Measurements from ENCODE around the gene ITGAD.

The ITGAD gene

GRCh38 chr16:31429796-31430195, 36.7 kb downstream of the ITGAD start:
- H3K4me3 ChIP-seq (ENCODE audit: low read depth, low read length), result no peak overlapping the region
- H3K27ac ChIP-seq (ENCODE audit: extremely low read depth, low read depth, low read length), result no peak overlapping the region
- CTCF ChIA-PET, result interaction anchor here (1.1 kb wide), 1 partner anchor 13 kb away, joined by 6 read pairs; the partner anchor contains the start of gene ZNF843
- POLR2A ChIA-PET, result no interaction called here
- no peaks in the 10 kb centered on the region for H3K36me3 ChIP-seq (ENCODE audit: control insufficient read depth in 2 of 2, insufficient read depth in 1 of 2, low read length in 2 of 2)
- no peak for TF ChIP-seq ZNF514 (tag by site-specific recombination; IDR thresholded peaks at IDR 0.05)
- no peak for TF ChIP-seq ZNF529 (tag by site-specific recombination; IDR thresholded peaks at IDR 0.05; ENCODE audit: insufficient replicate concordance)
- TF ChIP-seq, protein P1, sequence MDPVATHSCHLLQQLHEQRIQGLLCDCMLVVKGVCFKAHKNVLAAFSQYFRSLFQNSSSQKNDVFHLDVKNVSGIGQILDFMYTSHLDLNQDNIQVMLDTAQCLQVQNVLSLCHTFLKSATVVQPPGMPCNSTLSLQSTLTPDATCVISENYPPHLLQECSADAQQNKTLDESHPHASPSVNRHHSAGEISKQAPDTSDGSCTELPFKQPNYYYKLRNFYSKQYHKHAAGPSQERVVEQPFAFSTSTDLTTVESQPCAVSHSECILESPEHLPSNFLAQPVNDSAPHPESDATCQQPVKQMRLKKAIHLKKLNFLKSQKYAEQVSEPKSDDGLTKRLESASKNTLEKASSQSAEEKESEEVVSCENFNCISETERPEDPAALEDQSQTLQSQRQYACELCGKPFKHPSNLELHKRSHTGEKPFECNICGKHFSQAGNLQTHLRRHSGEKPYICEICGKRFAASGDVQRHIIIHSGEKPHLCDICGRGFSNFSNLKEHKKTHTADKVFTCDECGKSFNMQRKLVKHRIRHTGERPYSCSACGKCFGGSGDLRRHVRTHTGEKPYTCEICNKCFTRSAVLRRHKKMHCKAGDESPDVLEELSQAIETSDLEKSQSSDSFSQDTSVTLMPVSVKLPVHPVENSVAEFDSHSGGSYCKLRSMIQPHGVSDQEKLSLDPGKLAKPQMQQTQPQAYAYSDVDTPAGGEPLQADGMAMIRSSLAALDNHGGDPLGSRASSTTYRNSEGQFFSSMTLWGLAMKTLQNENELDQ (tag by site-specific recombination; IDR thresholded peaks at IDR 0.05; ENCODE audit: low read depth), result no peak
- no peak for TF ChIP-seq TCF7L2 (IDR thresholded peaks at IDR 0.05; ENCODE audit: borderline replicate concordance, low read depth, low read length)
- TF ChIP-seq HOXA7 (CRISPR knock-in tag; IDR thresholded peaks at IDR 0.05; ENCODE audit: borderline replicate concordance), result no peak
- no peak for TF ChIP-seq SCRT2 (tag by site-specific recombination; IDR thresholded peaks at IDR 0.05)
- no peak for TF ChIP-seq ZNF239 (tag by site-specific recombination; IDR thresholded peaks at IDR 0.05)
- no peak for TF ChIP-seq ZNF426 (tag by site-specific recombination; IDR thresholded peaks at IDR 0.05)
- TF ChIP-seq, protein P2, sequence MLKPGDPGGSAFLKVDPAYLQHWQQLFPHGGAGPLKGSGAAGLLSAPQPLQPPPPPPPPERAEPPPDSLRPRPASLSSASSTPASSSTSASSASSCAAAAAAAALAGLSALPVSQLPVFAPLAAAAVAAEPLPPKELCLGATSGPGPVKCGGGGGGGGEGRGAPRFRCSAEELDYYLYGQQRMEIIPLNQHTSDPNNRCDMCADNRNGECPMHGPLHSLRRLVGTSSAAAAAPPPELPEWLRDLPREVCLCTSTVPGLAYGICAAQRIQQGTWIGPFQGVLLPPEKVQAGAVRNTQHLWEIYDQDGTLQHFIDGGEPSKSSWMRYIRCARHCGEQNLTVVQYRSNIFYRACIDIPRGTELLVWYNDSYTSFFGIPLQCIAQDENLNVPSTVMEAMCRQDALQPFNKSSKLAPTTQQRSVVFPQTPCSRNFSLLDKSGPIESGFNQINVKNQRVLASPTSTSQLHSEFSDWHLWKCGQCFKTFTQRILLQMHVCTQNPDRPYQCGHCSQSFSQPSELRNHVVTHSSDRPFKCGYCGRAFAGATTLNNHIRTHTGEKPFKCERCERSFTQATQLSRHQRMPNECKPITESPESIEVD (tag by site-specific recombination; IDR thresholded peaks at IDR 0.05), result no peak
- no peak for TF ChIP-seq ZNF341 (tag by site-specific recombination; IDR thresholded peaks at IDR 0.05; ENCODE audit: low read depth)
- TF ChIP-seq ZNF23 (tag by site-specific recombination; IDR thresholded peaks at IDR 0.05; ENCODE audit: borderline replicate concordance), result no peak
- TF ChIP-seq GLIS1 (tag by site-specific recombination; IDR thresholded peaks at IDR 0.05), result no peak
- no peak for TF ChIP-seq ZNF580 (tag by site-specific recombination; IDR thresholded peaks at IDR 0.05)
- TF ChIP-seq, protein P3, sequence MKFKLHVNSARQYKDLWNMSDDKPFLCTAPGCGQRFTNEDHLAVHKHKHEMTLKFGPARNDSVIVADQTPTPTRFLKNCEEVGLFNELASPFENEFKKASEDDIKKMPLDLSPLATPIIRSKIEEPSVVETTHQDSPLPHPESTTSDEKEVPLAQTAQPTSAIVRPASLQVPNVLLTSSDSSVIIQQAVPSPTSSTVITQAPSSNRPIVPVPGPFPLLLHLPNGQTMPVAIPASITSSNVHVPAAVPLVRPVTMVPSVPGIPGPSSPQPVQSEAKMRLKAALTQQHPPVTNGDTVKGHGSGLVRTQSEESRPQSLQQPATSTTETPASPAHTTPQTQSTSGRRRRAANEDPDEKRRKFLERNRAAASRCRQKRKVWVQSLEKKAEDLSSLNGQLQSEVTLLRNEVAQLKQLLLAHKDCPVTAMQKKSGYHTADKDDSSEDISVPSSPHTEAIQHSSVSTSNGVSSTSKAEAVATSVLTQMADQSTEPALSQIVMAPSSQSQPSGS (tag by site-specific recombination; IDR thresholded peaks at IDR 0.05; ENCODE audit: low read depth), result no peak
- TF ChIP-seq, protein P4, sequence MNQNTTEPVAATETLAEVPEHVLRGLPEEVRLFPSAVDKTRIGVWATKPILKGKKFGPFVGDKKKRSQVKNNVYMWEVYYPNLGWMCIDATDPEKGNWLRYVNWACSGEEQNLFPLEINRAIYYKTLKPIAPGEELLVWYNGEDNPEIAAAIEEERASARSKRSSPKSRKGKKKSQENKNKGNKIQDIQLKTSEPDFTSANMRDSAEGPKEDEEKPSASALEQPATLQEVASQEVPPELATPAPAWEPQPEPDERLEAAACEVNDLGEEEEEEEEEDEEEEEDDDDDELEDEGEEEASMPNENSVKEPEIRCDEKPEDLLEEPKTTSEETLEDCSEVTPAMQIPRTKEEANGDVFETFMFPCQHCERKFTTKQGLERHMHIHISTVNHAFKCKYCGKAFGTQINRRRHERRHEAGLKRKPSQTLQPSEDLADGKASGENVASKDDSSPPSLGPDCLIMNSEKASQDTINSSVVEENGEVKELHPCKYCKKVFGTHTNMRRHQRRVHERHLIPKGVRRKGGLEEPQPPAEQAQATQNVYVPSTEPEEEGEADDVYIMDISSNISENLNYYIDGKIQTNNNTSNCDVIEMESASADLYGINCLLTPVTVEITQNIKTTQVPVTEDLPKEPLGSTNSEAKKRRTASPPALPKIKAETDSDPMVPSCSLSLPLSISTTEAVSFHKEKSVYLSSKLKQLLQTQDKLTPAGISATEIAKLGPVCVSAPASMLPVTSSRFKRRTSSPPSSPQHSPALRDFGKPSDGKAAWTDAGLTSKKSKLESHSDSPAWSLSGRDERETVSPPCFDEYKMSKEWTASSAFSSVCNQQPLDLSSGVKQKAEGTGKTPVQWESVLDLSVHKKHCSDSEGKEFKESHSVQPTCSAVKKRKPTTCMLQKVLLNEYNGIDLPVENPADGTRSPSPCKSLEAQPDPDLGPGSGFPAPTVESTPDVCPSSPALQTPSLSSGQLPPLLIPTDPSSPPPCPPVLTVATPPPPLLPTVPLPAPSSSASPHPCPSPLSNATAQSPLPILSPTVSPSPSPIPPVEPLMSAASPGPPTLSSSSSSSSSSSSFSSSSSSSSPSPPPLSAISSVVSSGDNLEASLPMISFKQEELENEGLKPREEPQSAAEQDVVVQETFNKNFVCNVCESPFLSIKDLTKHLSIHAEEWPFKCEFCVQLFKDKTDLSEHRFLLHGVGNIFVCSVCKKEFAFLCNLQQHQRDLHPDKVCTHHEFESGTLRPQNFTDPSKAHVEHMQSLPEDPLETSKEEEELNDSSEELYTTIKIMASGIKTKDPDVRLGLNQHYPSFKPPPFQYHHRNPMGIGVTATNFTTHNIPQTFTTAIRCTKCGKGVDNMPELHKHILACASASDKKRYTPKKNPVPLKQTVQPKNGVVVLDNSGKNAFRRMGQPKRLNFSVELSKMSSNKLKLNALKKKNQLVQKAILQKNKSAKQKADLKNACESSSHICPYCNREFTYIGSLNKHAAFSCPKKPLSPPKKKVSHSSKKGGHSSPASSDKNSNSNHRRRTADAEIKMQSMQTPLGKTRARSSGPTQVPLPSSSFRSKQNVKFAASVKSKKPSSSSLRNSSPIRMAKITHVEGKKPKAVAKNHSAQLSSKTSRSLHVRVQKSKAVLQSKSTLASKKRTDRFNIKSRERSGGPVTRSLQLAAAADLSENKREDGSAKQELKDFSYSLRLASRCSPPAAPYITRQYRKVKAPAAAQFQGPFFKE (tag by site-specific recombination; IDR thresholded peaks at IDR 0.05; ENCODE audit: borderline replicate concordance), result no peak
- no peak for TF ChIP-seq SALL2 (tag by site-specific recombination; IDR thresholded peaks at IDR 0.05; ENCODE audit: borderline replicate concordance)
- TF ChIP-seq ZSCAN4 (tag by site-specific recombination; IDR thresholded peaks at IDR 0.05), result no peak
- TF ChIP-seq ZNF549 (tag by site-specific recombination; IDR thresholded peaks at IDR 0.05), result no peak
- no peak for TF ChIP-seq IKZF3 (tag by site-specific recombination; IDR thresholded peaks at IDR 0.05)
- no peaks in the 10 kb centered on the region for H3K9me3 ChIP-seq (ENCODE audit: control insufficient read depth, insufficient read depth, low read depth, low read length)
- no peaks in the 10 kb centered on the region for H3K4me1 ChIP-seq (ENCODE audit: control insufficient read depth, insufficient read depth, low read length)
